ENCODE data around the gene TPPP3. TPM values are rescaled to one million over a fixed set of nuclear protein-coding genes. Genes with fewer than 3 reads are reported as not detected.

TPPP3 gene
- total and polyA plus RNA-seq, 9 of the 15 experiments (the other 6 are each of a cell fraction or from before 2014, with no cell fraction given) = 0.13 to 0.50 (median 0.36) TPM; not detected in 2

GRCh38 chr16:67430504-67430976 lies 37.2 kb upstream of the TPPP3 start:
- ATAC-seq (peak; percentile 17), FAIRE-seq (no peak), DNase-seq (ENCODE audit: extremely low read depth in 1 of 4, low spot score in 3 of 4) (peak in 2 of 4 experiments; percentile 54 to 58)
- H3K4me1 ChIP-seq (replicated peaks in 1 of 2; ENCODE audit: control insufficient read depth in 2 of 2, insufficient read depth in 2 of 2, low read length in 2 of 2) = peaks cover 6 to 28% of the 10 kb centered on the region in 2 experiments; a peak in 3 of 5 replicates
- peak overlapping the region in 1 of 2 experiments; percentile 80; a peak in 2 of 4 replicates for H3K9ac ChIP-seq (ENCODE audit: insufficient read depth in 1 of 2, low read depth in 2 of 2, low read length in 2 of 2)
- intact Hi-C loops (cut with micrococcal nuclease) = no loop called here
- peaks cover 13% of the 10 kb centered on the region; the same call in 1 of the 2 replicates for H4K20me1 ChIP-seq (replicated peaks; ENCODE audit: control insufficient read depth, insufficient read depth, low read length)
- in situ Hi-C loops (cut with MboI) = no loop called here
- H2AFZ ChIP-seq (ENCODE audit: low read depth, low read length) = peak overlapping the region; percentile 80
- H3K27me3 ChIP-seq (ENCODE audit: control insufficient read depth in 2 of 2, insufficient read depth in 2 of 2, low read length in 2 of 2) = peaks cover 0 to 10% of the 10 kb centered on the region in 2 experiments; a peak in 1 of 5 replicates
- ChIA-PET CTCF (ENCODE audit: low intra/inter-chr PET ratio) (interaction anchor here (1.5 kb wide), 1 partner anchor 35 kb away, joined by 5 read pairs; no protein-coding TSS in a partner anchor), POLR2A (interaction anchor here (0.6 to 0.8 kb wide), 2 partner anchors 39 to 91 kb away, joined by 3 to 4 read pairs; no protein-coding TSS in a partner anchor)
- no peaks in the 10 kb centered on the region for H3K79me2 ChIP-seq (ENCODE audit: control insufficient read depth, insufficient read depth, low read length)
- peak overlapping the region; percentile 38 for H3K4me3 ChIP-seq
- H3K27ac ChIP-seq (ENCODE audit: extremely low read depth, low read depth, low read length) = no peak overlapping the region
- H3K4me2 ChIP-seq (ENCODE audit: insufficient read depth, low read length) = peak overlapping the region; percentile 57
- peaks cover 3% of the 10 kb centered on the region for H3K9me1 ChIP-seq (ENCODE audit: control insufficient read depth, insufficient read depth, low read length)
- 23% methylated on average over 47 of the region's 53 CpGs for WGBS (ENCODE audit: insufficient coverage, low coverage, missing lambda C conversion rate)
- H3K9me3 ChIP-seq (replicated peaks; ENCODE audit: control insufficient read depth, insufficient read depth, low read depth, low read length) = no peaks in the 10 kb centered on the region
- no TSS peak for BruUV-seq (replicated peaks)
- H3K36me3 ChIP-seq (ENCODE audit: control insufficient read depth, insufficient read depth, low read length) = no peaks in the 10 kb centered on the region
- no peak for TF ChIP-seq HDGF (IDR thresholded peaks at IDR 0.05)
- TF ChIP-seq CBX8 (IDR thresholded peaks at IDR 0.05; ENCODE audit: borderline replicate concordance, extremely low read depth, low read depth, low read length, poor library complexity, severe bottlenecking) = no peak
- no peak for TF ChIP-seq THRAP3 (IDR thresholded peaks at IDR 0.05; ENCODE audit: borderline replicate concordance)
- TF ChIP-seq GTF2E2 (tag; IDR thresholded peaks at IDR 0.05) = no peak
- TF ChIP-seq MTA3 (IDR thresholded peaks at IDR 0.05; ENCODE audit: borderline replicate concordance) = peak; percentile 29; the same call in 1 of the 2 replicates
- no peak for TF ChIP-seq ZKSCAN1 (IDR thresholded peaks at IDR 0.05; ENCODE audit: low read depth, low read length)
- no peak for TF ChIP-seq IRF9 (tag; IDR thresholded peaks at IDR 0.05)
- TF ChIP-seq SP2 (IDR thresholded peaks at IDR 0.05; ENCODE audit: extremely low read depth, low read depth, low read length, poor library complexity, severe bottlenecking) = no peak
- no peak for TF ChIP-seq PHF20 (IDR thresholded peaks at IDR 0.05; ENCODE audit: partially characterized antibody)
- no peak for TF ChIP-seq HDAC2 (IDR thresholded peaks at IDR 0.05)
- TF ChIP-seq DMBX1 (CRISPR knock-in tag; IDR thresholded peaks at IDR 0.05; ENCODE audit: borderline replicate concordance) = no peak
- TF ChIP-seq RCOR1 (IDR thresholded peaks at IDR 0.05; ENCODE audit: borderline replicate concordance in 1 of 2, low read depth in 2 of 2, low read length in 2 of 2) = no peak
- TF ChIP-seq, protein P1, sequence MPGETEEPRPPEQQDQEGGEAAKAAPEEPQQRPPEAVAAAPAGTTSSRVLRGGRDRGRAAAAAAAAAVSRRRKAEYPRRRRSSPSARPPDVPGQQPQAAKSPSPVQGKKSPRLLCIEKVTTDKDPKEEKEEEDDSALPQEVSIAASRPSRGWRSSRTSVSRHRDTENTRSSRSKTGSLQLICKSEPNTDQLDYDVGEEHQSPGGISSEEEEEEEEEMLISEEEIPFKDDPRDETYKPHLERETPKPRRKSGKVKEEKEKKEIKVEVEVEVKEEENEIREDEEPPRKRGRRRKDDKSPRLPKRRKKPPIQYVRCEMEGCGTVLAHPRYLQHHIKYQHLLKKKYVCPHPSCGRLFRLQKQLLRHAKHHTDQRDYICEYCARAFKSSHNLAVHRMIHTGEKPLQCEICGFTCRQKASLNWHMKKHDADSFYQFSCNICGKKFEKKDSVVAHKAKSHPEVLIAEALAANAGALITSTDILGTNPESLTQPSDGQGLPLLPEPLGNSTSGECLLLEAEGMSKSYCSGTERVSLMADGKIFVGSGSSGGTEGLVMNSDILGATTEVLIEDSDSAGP (CRISPR knock-in tag; IDR thresholded peaks at IDR 0.05) = no peak
- TF ChIP-seq RAD51 (IDR thresholded peaks at IDR 0.05; ENCODE audit: borderline replicate concordance, low read depth) = no peak
- 0 out of 2 replicates have a peak, but pooled peaks have one; percentile 7 for TF ChIP-seq ZFX (CRISPR knock-in tag; IDR thresholded peaks at IDR 0.05)
- no peak for TF ChIP-seq ILF3 (IDR thresholded peaks at IDR 0.05; ENCODE audit: borderline replicate concordance)

All from K562 (cell line).